Activated T-helper 17 cell treated with anti-CD3 and anti-CD28 coated beads, Interleukin-2, amount 50 U/mL, for 72 hours (primary cell): ENCODE data around the gene ATG16L2. TPM values are rescaled to one million over a fixed set of nuclear protein-coding genes. Genes with fewer than 3 reads are reported as not detected.
A peak's percentile ranks its signal among the peaks of the same experiment; 100 is the strongest.
"Not testable (repeated sequence)": the region's sequence is repeated elsewhere in the genome, so short reads cannot be mapped to it uniquely, and the experiment has no call there.

Source experiments
- ATAC-seq: fragments of 150-1000 bp; cut with Tn5 transposase; replicated peaks from 2 replicates; pipeline ENCODE4 v1.10.0; 2021; ENCODE audit warnings: mild to moderate bottlenecking, moderate library complexity
- H3K27ac Mint-ChIP-seq: one replicate; pipeline ENCODE4 v1.8.0; 2022; ENCODE audit warnings: mixed read lengths
- H3K27me3 Mint-ChIP-seq: one replicate; pipeline ENCODE4 v1.8.0; 2022; ENCODE audit warnings: mixed read lengths
- H3K36me3 Mint-ChIP-seq: one replicate; pipeline ENCODE4 v1.8.0; 2022; ENCODE audit warnings: low read depth, mild to moderate bottlenecking, mixed read lengths
- H3K4me1 Mint-ChIP-seq: one replicate; pipeline ENCODE4 v1.8.0; 2022; ENCODE audit warnings: mixed read lengths
- H3K4me3 Mint-ChIP-seq: one replicate; pipeline ENCODE4 v1.8.0; 2022; ENCODE audit warnings: mild to moderate bottlenecking, mixed read lengths
- H3K9me3 Mint-ChIP-seq: one replicate; pipeline ENCODE4 v1.8.0; 2022; ENCODE audit warnings: mixed read lengths
- total RNA-seq, 2 donors: library from RNA; stranded (reverse); gene quantifications; one replicate each; pipeline ENCODE4 v1.2.3, GENCODE V29; 2022

The ATG16L2 gene
- total RNA-seq, 2 donors from 2014 or later, result 85.3 to 127 TPM

DNA sequence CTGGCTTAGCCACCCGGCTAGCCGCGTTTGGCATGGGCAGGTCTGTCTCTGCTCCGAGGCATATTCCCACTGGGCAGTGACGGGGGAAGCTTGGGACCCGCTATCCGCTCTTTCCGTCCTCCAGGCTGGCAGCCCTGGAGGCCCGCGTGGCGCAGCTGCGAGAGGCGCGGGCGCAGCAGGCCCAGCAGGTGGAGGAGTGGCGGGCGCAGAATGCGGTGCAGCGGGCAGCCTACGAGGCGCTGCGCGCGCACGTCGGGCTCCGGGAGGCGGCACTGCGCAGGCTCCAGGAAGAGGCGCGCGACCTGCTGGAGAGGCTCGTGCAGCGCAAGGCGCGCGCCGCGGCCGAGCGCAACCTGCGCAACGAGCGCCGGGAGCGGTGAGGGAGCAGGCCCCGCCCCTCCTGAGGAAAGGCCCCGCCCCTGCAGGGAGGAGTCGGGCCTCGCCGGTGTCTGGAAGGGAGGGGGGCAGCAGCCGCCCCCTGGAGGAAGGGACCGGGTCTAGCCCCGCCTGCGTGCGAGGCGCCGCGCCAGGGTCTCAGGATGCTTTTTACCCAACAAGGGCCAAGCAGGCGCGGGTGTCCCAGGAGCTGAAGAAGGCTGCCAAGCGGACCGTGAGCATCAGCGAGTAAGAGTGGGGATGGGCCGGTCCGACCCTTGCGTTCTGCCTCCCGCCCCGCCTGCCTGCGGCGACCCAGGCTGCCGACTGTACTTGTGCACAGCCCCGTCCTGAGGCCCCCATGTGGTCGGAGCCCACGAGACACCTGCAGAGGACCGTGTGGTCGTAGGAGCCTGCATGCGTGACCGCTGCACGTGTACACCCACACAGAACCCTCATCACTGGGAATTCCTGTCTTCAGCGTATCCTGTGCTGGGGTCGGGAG is 7.9 kb downstream of the ATG16L2 start:
- H3K36me3 Mint-ChIP-seq, result peaks cover 84% of the 10 kb centered on the region
- H3K4me3 Mint-ChIP-seq, result peak overlapping the region; percentile 44
- peak; percentile 91 for ATAC-seq
- H3K9me3 Mint-ChIP-seq, result no peaks in the 10 kb centered on the region
- H3K27ac Mint-ChIP-seq, result no peak overlapping the region
- H3K27me3 Mint-ChIP-seq, result no peaks in the 10 kb centered on the region
- H3K4me1 Mint-ChIP-seq, result peaks cover 15% of the 10 kb centered on the region

DNA sequence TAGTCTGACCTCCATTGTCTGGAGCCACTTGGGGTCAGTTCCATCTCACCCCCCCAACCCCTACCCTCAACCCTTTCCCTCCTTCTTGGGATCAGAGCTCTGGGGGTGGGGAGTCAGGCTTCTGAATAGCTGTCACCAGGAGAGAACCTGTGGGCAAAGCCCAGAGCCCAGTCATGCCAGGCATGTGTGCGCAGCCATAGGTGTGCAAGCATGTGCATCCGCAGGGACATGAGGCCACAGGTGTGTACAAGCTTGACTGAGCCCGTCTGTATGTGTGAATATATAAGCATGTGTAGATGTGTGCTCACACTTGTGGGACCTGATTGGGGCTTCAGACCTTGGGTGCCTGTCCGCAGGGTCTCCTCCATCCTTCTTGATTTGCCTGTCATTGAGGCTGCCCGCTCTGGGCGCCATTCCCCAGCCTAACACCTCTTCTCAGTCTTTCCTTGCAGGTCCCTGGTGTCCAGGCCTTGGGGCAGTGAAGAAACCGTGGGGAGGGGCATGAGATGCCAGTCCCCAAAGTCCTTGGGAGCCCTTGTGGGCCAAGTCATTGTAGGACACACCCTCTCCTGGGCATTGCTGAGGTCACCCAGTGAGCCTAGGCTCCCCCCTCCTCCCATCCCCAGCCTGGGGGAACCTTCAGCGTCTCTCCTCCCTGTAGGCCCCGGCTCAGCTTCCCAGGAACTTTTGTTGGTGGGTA is 9.0 kb downstream of the ATG16L2 start:
- peak overlapping the region; percentile 80 for H3K27ac Mint-ChIP-seq
- H3K36me3 Mint-ChIP-seq, result peaks cover 84% of the 10 kb centered on the region
- no peaks in the 10 kb centered on the region for H3K27me3 Mint-ChIP-seq
- peaks cover 15% of the 10 kb centered on the region for H3K4me1 Mint-ChIP-seq
- no peak for ATAC-seq
- H3K9me3 Mint-ChIP-seq, result no peaks in the 10 kb centered on the region
- no peak overlapping the region for H3K4me3 Mint-ChIP-seq

DNA sequence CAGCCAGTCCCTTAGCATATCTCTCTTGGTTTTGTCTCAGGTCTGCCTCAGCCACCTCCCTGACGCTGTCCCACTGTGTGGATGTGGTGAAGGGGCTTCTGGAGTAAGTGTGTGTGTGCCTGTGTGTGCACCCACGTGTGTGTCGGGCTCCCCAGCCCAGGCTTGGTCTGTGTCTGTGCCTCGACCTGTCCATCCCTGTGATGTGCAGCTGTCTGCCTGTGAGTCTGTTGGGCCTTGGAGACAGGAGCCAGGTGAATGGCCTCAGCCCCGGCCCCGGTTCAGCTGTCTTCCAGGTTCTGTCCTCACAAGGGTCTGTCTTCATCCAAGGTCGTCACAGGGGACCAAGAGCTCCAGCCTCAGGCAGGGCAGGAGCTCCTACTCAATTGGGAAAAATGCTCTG is 9.8 kb downstream of the ATG16L2 start:
- peak overlapping the region; percentile 80 for H3K27ac Mint-ChIP-seq
- ATAC-seq, result no peak

DNA sequence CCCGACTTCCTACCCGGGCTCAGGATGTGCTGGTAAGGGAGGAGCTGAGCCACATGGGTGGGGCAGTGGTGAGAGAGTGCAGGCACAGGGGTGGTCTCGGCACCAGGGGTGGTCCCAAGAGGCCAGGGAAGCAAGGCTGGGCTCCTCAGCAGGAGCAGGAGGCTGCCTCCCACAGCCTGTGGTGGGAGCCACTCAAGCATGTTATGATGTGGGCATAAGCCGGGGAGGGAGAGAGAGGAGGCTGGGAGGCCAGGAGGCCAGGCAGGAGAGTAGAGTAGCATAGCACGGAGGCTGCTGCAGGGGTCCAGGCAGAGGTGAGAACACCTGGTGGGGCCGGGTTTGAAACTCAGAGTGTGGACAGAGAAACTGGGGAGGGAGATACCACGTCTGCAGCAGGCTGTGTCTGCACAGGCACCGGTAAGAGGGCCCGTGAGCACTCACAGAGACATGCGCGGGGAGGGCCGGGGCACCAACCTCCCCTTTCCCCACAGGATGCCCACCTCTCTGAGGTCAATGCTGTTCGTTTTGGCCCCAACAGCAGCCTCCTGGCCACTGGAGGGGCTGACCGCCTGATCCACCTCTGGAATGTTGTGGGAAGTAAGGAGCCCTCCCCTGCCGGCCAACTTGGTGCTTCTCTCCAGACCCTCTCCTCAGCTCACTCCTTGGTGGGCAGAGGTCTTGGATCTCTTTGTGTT is 10.7 kb downstream of the ATG16L2 start:
- Mint-ChIP-seq H3K27ac (peak overlapping the region; percentile 80), H3K27me3 (no peaks in the 10 kb centered on the region), H3K4me1 (peaks cover 13% of the 10 kb centered on the region), H3K4me3 (no peak overlapping the region), H3K36me3 (peaks cover 82% of the 10 kb centered on the region), H3K9me3 (no peaks in the 10 kb centered on the region)
- ATAC-seq, result no peak

More for the DNA sequence above, 9.8 kb downstream of the ATG16L2 start:
- Mint-ChIP-seq H3K36me3 (peaks cover 84% of the 10 kb centered on the region), H3K27me3 (no peaks in the 10 kb centered on the region), H3K9me3 (no peaks in the 10 kb centered on the region), H3K4me3 (no peak overlapping the region), H3K4me1 (peaks cover 13% of the 10 kb centered on the region)

GRCh38 chr11:72825661-72826060 is 11.4 kb downstream of the ATG16L2 start:
- ATAC-seq, result no peak
- no peaks in the 10 kb centered on the region for H3K27me3 Mint-ChIP-seq
- H3K36me3 Mint-ChIP-seq, result peaks cover 81% of the 10 kb centered on the region
- no peaks in the 10 kb centered on the region for H3K9me3 Mint-ChIP-seq
- peaks cover 15% of the 10 kb centered on the region for H3K4me1 Mint-ChIP-seq
- H3K4me3 Mint-ChIP-seq, result no peak overlapping the region
- H3K27ac Mint-ChIP-seq, result peak overlapping the region; percentile 52

- Mint-ChIP-seq H3K27me3 (no peaks in the 10 kb centered on the region), H3K4me1 (peaks cover 14% of the 10 kb centered on the region), H3K9me3 (no peaks in the 10 kb centered on the region), H3K4me3 (no peak overlapping the region), H3K36me3 (peaks cover 74% of the 10 kb centered on the region), H3K27ac (peak overlapping the region; percentile 60)
- no peak for ATAC-seq
Observed at GRCh38 chr11:72826191-72826941, 12.2 kb downstream of the ATG16L2 start.

GRCh38 chr11:72826942-72827480 is 12.8 kb downstream of the ATG16L2 start:
- Mint-ChIP-seq H3K9me3 (no peaks in the 10 kb centered on the region), H3K27me3 (no peaks in the 10 kb centered on the region), H3K36me3 (peaks cover 73% of the 10 kb centered on the region), H3K4me1 (peaks cover 20% of the 10 kb centered on the region), H3K27ac (peak overlapping the region; percentile 60), H3K4me3 (no peak overlapping the region)
- ATAC-seq, result no peak

DNA sequence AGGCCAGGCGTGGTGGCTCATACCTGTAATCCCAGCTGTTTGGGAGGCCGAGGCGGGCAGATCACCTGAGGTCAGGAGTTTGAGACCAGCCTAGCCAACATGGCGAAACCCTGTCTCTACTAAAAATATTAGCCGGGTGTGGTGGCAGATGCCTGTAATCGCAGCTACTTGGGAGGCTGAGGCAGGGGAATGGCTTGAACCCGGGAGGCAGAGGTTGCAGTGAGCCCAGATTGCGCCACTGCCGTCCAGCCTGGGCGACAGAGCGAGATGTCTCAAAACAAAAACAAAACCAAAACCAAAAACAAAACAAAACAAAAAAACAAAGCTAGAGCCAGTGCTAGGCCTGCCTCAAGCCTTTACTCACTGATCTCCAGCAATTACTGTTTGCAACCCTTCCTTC is 13.4 kb downstream of the ATG16L2 start:
- peak overlapping the region; percentile 60 for H3K27ac Mint-ChIP-seq
- not testable (repeated sequence) for H3K9me3 Mint-ChIP-seq, H3K27me3 Mint-ChIP-seq, H3K4me3 Mint-ChIP-seq
- peaks cover 73% of the 10 kb centered on the region for H3K36me3 Mint-ChIP-seq
- H3K4me1 Mint-ChIP-seq, result peaks cover 21% of the 10 kb centered on the region
- peak; percentile 46 for ATAC-seq

- peaks cover 21% of the 10 kb centered on the region for H3K4me1 Mint-ChIP-seq
- H3K9me3 Mint-ChIP-seq, result no peaks in the 10 kb centered on the region
- H3K27me3 Mint-ChIP-seq, result no peaks in the 10 kb centered on the region
- no peak overlapping the region for H3K4me3 Mint-ChIP-seq
- H3K27ac Mint-ChIP-seq, result peak overlapping the region; percentile 60
- peak; percentile 9 for ATAC-seq
- H3K36me3 Mint-ChIP-seq, result peaks cover 71% of the 10 kb centered on the region
Observed at GRCh38 chr11:72828081-72828567, 13.9 kb downstream of the ATG16L2 start.

DNA sequence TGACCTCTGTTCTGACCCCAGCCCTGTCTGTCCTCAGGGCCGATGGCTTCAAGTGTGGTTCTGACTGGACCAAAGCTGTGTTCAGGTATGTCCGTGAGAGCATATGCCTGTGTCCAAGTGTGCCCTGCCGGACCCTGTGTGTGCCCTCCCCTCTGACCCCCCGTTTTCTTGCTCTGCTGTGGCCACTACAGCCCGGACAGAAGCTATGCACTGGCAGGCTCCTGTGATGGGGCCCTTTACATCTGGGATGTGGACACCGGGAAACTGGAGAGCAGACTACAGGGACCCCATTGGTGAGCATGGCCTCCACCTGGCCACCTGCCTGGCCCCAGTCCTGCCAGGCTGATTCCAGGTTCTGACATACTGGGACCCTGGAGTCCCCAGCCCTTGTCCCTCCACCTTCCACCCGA is 14.5 kb downstream of the ATG16L2 start:
- no peak for ATAC-seq
- Mint-ChIP-seq H3K36me3 (peaks cover 65% of the 10 kb centered on the region), H3K9me3 (no peaks in the 10 kb centered on the region), H3K4me1 (peaks cover 21% of the 10 kb centered on the region), H3K27ac (no peak overlapping the region), H3K27me3 (no peaks in the 10 kb centered on the region), H3K4me3 (no peak overlapping the region)

DNA sequence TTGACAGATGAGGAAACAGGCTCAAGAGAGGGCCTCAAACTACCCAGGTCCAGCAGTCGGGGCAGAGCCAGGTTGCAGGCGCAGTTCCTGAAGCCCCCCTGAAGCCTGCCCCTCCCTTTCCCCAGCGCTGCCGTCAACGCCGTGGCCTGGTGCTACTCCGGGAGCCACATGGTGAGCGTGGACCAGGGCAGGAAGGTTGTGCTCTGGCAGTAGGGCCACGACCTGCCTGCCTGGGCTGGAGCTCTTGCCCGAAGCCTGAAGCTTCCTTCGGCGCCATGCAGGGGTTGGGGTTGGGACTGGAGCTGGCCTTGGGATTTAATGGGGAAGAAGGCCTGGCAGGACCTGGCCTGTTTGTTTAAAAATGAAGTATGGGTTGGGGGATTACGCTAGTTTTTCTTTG is 15.0 kb downstream of the ATG16L2 start:
- ATAC-seq, result no peak
- Mint-ChIP-seq H3K4me1 (peaks cover 21% of the 10 kb centered on the region), H3K27me3 (no peaks in the 10 kb centered on the region), H3K9me3 (no peaks in the 10 kb centered on the region), H3K27ac (peak overlapping the region; percentile 71), H3K36me3 (peaks cover 65% of the 10 kb centered on the region), H3K4me3 (no peak overlapping the region)

DNA sequence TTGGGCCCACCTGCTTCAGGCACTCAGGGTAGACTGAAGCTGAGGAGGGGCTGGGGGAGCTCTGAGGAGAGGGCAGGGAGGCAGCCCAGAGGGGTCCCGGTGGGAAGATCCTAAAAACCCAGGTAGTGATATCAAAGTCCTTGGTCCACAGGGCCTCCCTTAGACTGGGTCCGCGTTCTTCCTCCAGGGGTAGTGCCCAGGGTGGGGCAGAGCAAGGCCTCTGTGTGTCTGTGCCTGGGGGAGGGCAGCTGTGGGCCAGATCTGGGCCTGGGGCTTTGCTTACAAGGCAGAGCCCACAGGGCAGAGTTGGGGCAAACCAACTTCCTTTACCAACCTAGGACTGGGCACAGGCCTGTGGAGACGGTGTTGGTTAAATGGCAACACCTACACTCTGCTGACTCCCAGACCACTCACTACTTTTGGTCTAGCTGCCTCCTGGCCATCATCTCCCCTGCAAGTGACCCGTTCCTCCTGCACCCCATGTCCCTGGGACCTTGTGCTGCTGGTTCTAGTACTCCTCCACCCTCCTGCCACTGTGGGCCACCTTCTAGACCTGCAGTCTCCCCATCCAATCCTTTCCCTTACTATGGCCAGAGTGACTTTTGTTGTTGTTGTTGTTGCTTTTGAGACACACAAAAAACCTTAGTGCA is 15.8 kb downstream of the ATG16L2 start:
- H3K27ac Mint-ChIP-seq, result peak overlapping the region; percentile 71
- peaks cover 24% of the 10 kb centered on the region for H3K4me1 Mint-ChIP-seq
- H3K36me3 Mint-ChIP-seq, result peaks cover 64% of the 10 kb centered on the region
- no peak overlapping the region for H3K4me3 Mint-ChIP-seq
- no peaks in the 10 kb centered on the region for H3K27me3 Mint-ChIP-seq
- H3K9me3 Mint-ChIP-seq, result no peaks in the 10 kb centered on the region
- ATAC-seq, result no peak

- peaks cover 28% of the 10 kb centered on the region for H3K4me1 Mint-ChIP-seq
- ATAC-seq, result peak; percentile 71
- H3K27ac Mint-ChIP-seq, result peak overlapping the region; percentile 67
- H3K36me3 Mint-ChIP-seq, result peaks cover 52% of the 10 kb centered on the region
- no peaks in the 10 kb centered on the region for H3K9me3 Mint-ChIP-seq
- H3K27me3 Mint-ChIP-seq, result no peaks in the 10 kb centered on the region
- H3K4me3 Mint-ChIP-seq, result no peak overlapping the region
Observed at GRCh38 chr11:72831521-72832300, 17.5 kb downstream of the ATG16L2 start.
